Loucy (cell line): Measurements from ENCODE around the gene RGL4.

Experiments
- CTCF ChIP-seq: fragments of 200-600 bp; sonication (generic); conservative IDR thresholded peaks from 2 replicates; pipeline ENCODE4 v1.5.1; 2014; ENCODE audit warnings: mild to moderate bottlenecking, antibody characterized with exemption, low read length
- EZH2phosphoT487 ChIP-seq: fragments of 200-600 bp; IDR thresholded peaks from 2 replicates; pipeline ENCODE4 v1.6.1; 2018; ENCODE audit warnings: antibody characterized with exemption, mild to moderate bottlenecking, moderate library complexity, borderline replicate concordance

DNA sequence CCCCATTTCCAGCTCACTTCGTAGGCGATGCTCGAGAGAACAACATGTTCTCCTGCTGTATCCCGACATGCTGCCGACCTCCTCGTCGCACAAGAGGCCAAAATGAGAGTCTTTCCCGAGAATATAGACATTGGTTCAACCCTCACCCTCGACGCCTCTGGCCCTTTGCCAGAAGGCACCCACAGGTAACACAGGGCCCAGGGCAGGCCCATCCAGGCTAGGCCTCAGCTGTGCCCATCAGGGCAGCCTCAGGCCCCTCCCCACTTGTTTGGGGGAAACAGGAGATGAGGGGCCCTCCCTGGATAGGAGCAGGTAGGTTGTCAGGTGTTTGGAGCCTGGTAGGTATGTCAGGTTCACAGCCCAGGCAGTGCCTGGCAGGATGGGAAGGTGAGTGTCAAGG lies 2.7 kb upstream of the RGL4 start:
- TF ChIP-seq CTCF (no peak), EZH2phosphoT487 (no peak)
